HepG2 (cell line): ENCODE data around the gene CERS3. TPM values are rescaled to one million over a fixed set of nuclear protein-coding genes. Genes with fewer than 3 reads are reported as not detected.

Experiments used
- ATAC-seq: fragments of 200-7000 bp; cut with Tn5 transposase; 3 replicates; pipeline ENCODE4 v1.9.1; 2020; ENCODE audit warnings: mild to moderate bottlenecking, moderate library complexity
- BruUV-seq: library from RNA; stranded (reverse); fragments of 400-500 nt; replicated peaks from 2 replicates; lab custom pipeline; 2021; lab: Mats Ljungman, UMichigan
- CTCF ChIA-PET: fragments of 300-600 bp; formaldehyde crosslinking; extraction: SDS; loops from one replicate; lab custom pipeline; 2021; ENCODE audit warnings: low total read pairs, inconsistent platforms, low intra/inter-chr PET ratio; lab: Yijun Ruan, JAX
- POLR2A ChIA-PET: fragments of 350-600 bp; sonication (Branson Sonifier 250); formaldehyde crosslinking; loops from one replicate; lab custom pipeline; 2020; ENCODE audit warnings: antibody characterized with exemption, inconsistent platforms; lab: Yijun Ruan, JAX
- DNase-seq: peaks from one replicate; pipeline ENCODE4 v3.0.0-alpha.2; 2015; ENCODE audit warnings: low spot score
- FAIRE-seq: peaks from 3 replicates; lab custom pipeline; 2011; peaks lifted over from hg19 to GRCh38; lab: Jason Lieb, UNC
- H2AFZ ChIP-seq: one replicate; pipeline ENCODE4 v1.6.1; 2011; ENCODE audit warnings: low read length, inconsistent platforms
- H3K27ac ChIP-seq: fragments of 300-600 bp; 3 replicates; pipeline ENCODE4 v1.8.0; 2011; ENCODE audit warnings: mixed run types, mild to moderate bottlenecking, mixed read lengths, low read length, inconsistent platforms; ENCODE audit not compliant: insufficient read depth; ENCODE audit errors: extremely low read length
- H3K27me3 ChIP-seq, 2 experiments: fragments of 200-600 bp in 1 of 2; 2 replicates in 1 of 2; 3 replicates in 1 of 2; pipeline versions ENCODE4 v1.6.0 to v1.8.0; 2011; ENCODE audit warnings: low read length in 2 of 2, mild to moderate bottlenecking in 2 of 2, moderate library complexity in 2 of 2, inconsistent platforms in 1 of 2; ENCODE audit not compliant: insufficient read depth in 2 of 2, control insufficient read depth in 1 of 2
- H3K36me3 ChIP-seq, 2 experiments: fragments of 200-600 bp in 1 of 2; replicated peaks in 1 of 2; 2 replicates in 1 of 2; 3 replicates in 1 of 2; pipeline versions ENCODE4 v1.5.1 to v1.8.0; 2011; ENCODE audit warnings: low read length in 2 of 2, inconsistent platforms in 1 of 2; ENCODE audit not compliant: insufficient read depth in 2 of 2, control insufficient read depth in 1 of 2
- H3K4me1 ChIP-seq: 2 replicates; pipeline ENCODE4 v1.5.1; 2012; ENCODE audit warnings: low read length, inconsistent platforms; ENCODE audit not compliant: insufficient read depth
- H3K4me2 ChIP-seq: 2 replicates; pipeline ENCODE4 v1.6.0; 2011; ENCODE audit warnings: low read depth, low read length, inconsistent platforms
- H3K4me3 ChIP-seq, 3 experiments: fragments of 200-600 bp in 1 of 3; sonication (generic), shearing (Covaris generic) in 1 of 3; replicated peaks in 1 of 3; 2 replicates each; pipeline ENCODE4 v1.5.1; 2011 to 2016; ENCODE audit warnings: low read length in 3 of 3, inconsistent platforms in 2 of 3, low read depth in 2 of 3, mild to moderate bottlenecking in 2 of 3, control low read depth in 1 of 3, mixed read lengths in 1 of 3; ENCODE audit not compliant: insufficient read depth in 1 of 3
- H3K79me2 ChIP-seq: one replicate; pipeline ENCODE4 v1.6.1; 2011; ENCODE audit warnings: low read length, inconsistent platforms; ENCODE audit not compliant: insufficient read depth
- H3K9ac ChIP-seq: 2 replicates; pipeline ENCODE4 v1.6.0; 2011; ENCODE audit warnings: mild to moderate bottlenecking, low read depth, low read length, inconsistent platforms; ENCODE audit not compliant: insufficient read depth
- H3K9me3 ChIP-seq: 2 replicates; pipeline ENCODE4 v1.5.1; 2012; ENCODE audit warnings: mild to moderate bottlenecking, low read length
- H4K20me1 ChIP-seq: 2 replicates; pipeline ENCODE4 v1.6.0; 2011; ENCODE audit warnings: inconsistent platforms, mild to moderate bottlenecking, low read length, moderate library complexity; ENCODE audit not compliant: insufficient read depth
- DPF2 ChIP-seq: sonication (generic); formaldehyde crosslinking; IDR thresholded peaks from 2 replicates; pipeline ENCODE4 v1.4.0; 2020; ENCODE audit warnings: mild to moderate bottlenecking, low read depth, missing genetic modification reagents, borderline replicate concordance
- HNRNPLL ChIP-seq: fragments of 200-400 bp; formaldehyde crosslinking; IDR thresholded peaks from 2 replicates; pipeline ENCODE4 v1.6.1; 2017; ENCODE audit warnings: mild to moderate bottlenecking, low read depth, low read length; ENCODE audit not compliant: poor library complexity, severe bottlenecking
- MXD1 ChIP-seq: sonication (generic); formaldehyde crosslinking; IDR thresholded peaks from 2 replicates; pipeline ENCODE4 v1.4.0; 2020; ENCODE audit warnings: mild to moderate bottlenecking, missing genetic modification reagents
- PHF20 ChIP-seq: sonication (generic); formaldehyde crosslinking; IDR thresholded peaks from 2 replicates; pipeline ENCODE4 v1.5.0; 2020; ENCODE audit warnings: mild to moderate bottlenecking, missing genetic modification reagents
- PRDM15 ChIP-seq: sonication (generic); formaldehyde crosslinking; IDR thresholded peaks from 2 replicates; pipeline ENCODE4 v1.4.0; 2020; ENCODE audit warnings: missing genetic modification reagents
- UBTF ChIP-seq: sonication (generic); formaldehyde crosslinking; IDR thresholded peaks from 2 replicates; pipeline ENCODE4 v1.4.0; 2020; ENCODE audit warnings: mild to moderate bottlenecking, missing genetic modification reagents
- ZBED4 ChIP-seq: sonication (generic); formaldehyde crosslinking; IDR thresholded peaks from 2 replicates; pipeline ENCODE4 v1.4.0; 2020; ENCODE audit warnings: missing genetic modification reagents, borderline replicate concordance
- ZNF329 ChIP-seq: sonication (generic); formaldehyde crosslinking; IDR thresholded peaks from 2 replicates; pipeline ENCODE4 v1.9.0; 2021; ENCODE audit warnings: low read depth, mild to moderate bottlenecking, missing genetic modification reagents
- ZNF572 ChIP-seq: sonication (generic); formaldehyde crosslinking; IDR thresholded peaks from 2 replicates; pipeline ENCODE4 v1.5.1; 2020; ENCODE audit warnings: mild to moderate bottlenecking, missing genetic modification reagents
- ZNF720 ChIP-seq: sonication (generic); formaldehyde crosslinking; IDR thresholded peaks from 2 replicates; pipeline ENCODE4 v1.4.0; 2020; ENCODE audit warnings: missing genetic modification reagents
- ZNF770 ChIP-seq: sonication (generic); formaldehyde crosslinking; IDR thresholded peaks from 2 replicates; pipeline ENCODE4 v1.5.0; 2020; ENCODE audit warnings: mild to moderate bottlenecking, missing genetic modification reagents
- WGBS: methylation state at CpG from one replicate; pipeline ENCODE4 v1.1.6; 2017; ENCODE audit warnings: low lambda C conversion rate; 5-methylcytosine and 5-hydroxymethylcytosine counted together
- in situ Hi-C: cut with HindIII; loops from 2 replicates; pipeline ENCODE4 v1.10.0; 2017; ENCODE audit warnings: low pct_unique_long_range_greater_than_20kb; ENCODE audit not compliant: extremely low pct_ligation_motif_present
- intact Hi-C: fragments of 100-400 bp; cut with micrococcal nuclease; formaldehyde crosslinking; loops from one replicate; pipeline ENCODE4 v1.10.0; 2022; ENCODE audit not compliant: unreplicated experiment
- polyA plus RNA-seq, 8 experiments: library from polyadenylated mRNA; depleted of rRNA in 3 of 8; stranded (reverse) in 7 of 8; unstranded in 1 of 8; fragments of >200 nt; fragmentation: Illumina TruSeq in 4 of 8; extraction: Trizol in 4 of 8; gene quantifications; 2 replicates each; pipeline versions ENCODE4 v1.2.1 to v1.2.3, GENCODE V29; 2011 to 2016; ENCODE audit warnings: low read depth in 4 of 8, missing spikeins in 1 of 8, mixed read lengths in 1 of 8; ENCODE audit not compliant: insufficient read depth in 1 of 8
- total RNA-seq, 5 experiments: library from RNA; depleted of rRNA; stranded (reverse); fragments of >200 nt; fragmentation: Illumina TruSeq; extraction: Trizol; gene quantifications; 2 replicates each; pipeline ENCODE4 v1.2.3, GENCODE V29; 2016; ENCODE audit warnings: low read depth in 1 of 5

CERS3 gene
- total and polyA plus RNA-seq, 2 of the 13 experiments (the other 11 are each of a cell fraction or from before 2014, with no cell fraction given) = not detected

GRCh38 chr15:100544946-100545345 is 16.2 kb upstream of the CERS3 start:
- no peak for DNase-seq
- no peaks in the 10 kb centered on the region for H3K79me2 ChIP-seq
- H3K27me3 ChIP-seq = no peaks in the 10 kb centered on the region
- H3K36me3 ChIP-seq = no peaks in the 10 kb centered on the region
- no peaks in the 10 kb centered on the region for H3K9me3 ChIP-seq
- H3K9ac ChIP-seq = no peak overlapping the region
- H3K4me2 ChIP-seq = no peak overlapping the region
- CTCF ChIA-PET = no interaction called here
- FAIRE-seq = no peak
- BruUV-seq = no TSS peak
- 72% methylated on average over 6 of the region's 6 CpGs for WGBS
- in situ Hi-C loops = no loop called here
- no peak overlapping the region for H2AFZ ChIP-seq
- POLR2A ChIA-PET = no interaction called here
- H3K4me3 ChIP-seq = no peak overlapping the region
- no peaks in the 10 kb centered on the region for H3K4me1 ChIP-seq
- no peak overlapping the region for H3K27ac ChIP-seq
- ATAC-seq = no peak
- intact Hi-C loops = no loop called here
- no peaks in the 10 kb centered on the region for H4K20me1 ChIP-seq
- TF ChIP-seq UBTF = no peak
- TF ChIP-seq PHF20 (CRISPR knock-in tag) = no peak
- TF ChIP-seq ZNF720 (CRISPR knock-in tag) = no peak
- TF ChIP-seq ZBED4 (CRISPR knock-in tag) = no peak
- no peak for TF ChIP-seq PRDM15
- no peak for TF ChIP-seq HNRNPLL
- no peak for TF ChIP-seq DPF2 (CRISPR knock-in tag)
- TF ChIP-seq ZNF770 (CRISPR knock-in tag) = no peak
- no peak for TF ChIP-seq ZNF329
- TF ChIP-seq MXD1 (CRISPR knock-in tag) = no peak
- TF ChIP-seq ZNF572 (CRISPR knock-in tag) = no peak
